Activated T-cell treated with anti-CD3 and anti-CD28 coated beads, Interleukin-2, amount 50 U/mL, for 72 hours (primary cell): ENCODE results near the gene RNPS1. TPM values are rescaled to one million over a fixed set of nuclear protein-coding genes. Genes with fewer than 3 reads are reported as not detected.

Source experiments
- ATAC-seq, 2 donors: fragments of 150-1000 bp; cut with Tn5 transposase; replicated peaks in 1 of 2; 2 replicates each; pipeline ENCODE4 v1.10.0; 2021; ENCODE audit warnings: moderate library complexity in 2 of 2, mild to moderate bottlenecking in 1 of 2
- DNase-seq, 2 donors: peaks; one replicate each; pipeline ENCODE4 v3.0.0; 2021 to 2022; ENCODE audit warnings: mixed read lengths in 1 of 2
- H3K27ac Mint-ChIP-seq: one replicate; pipeline ENCODE4 v1.8.0; 2022; ENCODE audit warnings: mild to moderate bottlenecking, moderate library complexity, mixed read lengths
- H3K27me3 Mint-ChIP-seq: one replicate; pipeline ENCODE4 v1.8.0; 2022; ENCODE audit warnings: low read depth, mixed read lengths
- H3K36me3 Mint-ChIP-seq, 2 donors: one replicate each; pipeline ENCODE4 v1.8.0; 2022; ENCODE audit warnings: mixed read lengths in 2 of 2, mild to moderate bottlenecking in 1 of 2; ENCODE audit not compliant: insufficient read depth in 2 of 2
- H3K4me1 Mint-ChIP-seq: one replicate; pipeline ENCODE4 v1.8.0; 2022; ENCODE audit warnings: low read depth, mixed read lengths
- H3K4me3 Mint-ChIP-seq, 2 donors: one replicate each; pipeline ENCODE4 v1.8.0; 2022; ENCODE audit warnings: mild to moderate bottlenecking in 2 of 2, mixed read lengths in 2 of 2, moderate library complexity in 2 of 2
- H3K9me3 Mint-ChIP-seq, 2 donors: one replicate each; pipeline ENCODE4 v1.8.0; 2022; ENCODE audit warnings: mixed read lengths in 2 of 2
- total RNA-seq, 2 donors: library from RNA; stranded (reverse); gene quantifications; one replicate each; pipeline ENCODE4 v1.2.3, GENCODE V29; 2022

Gene RNPS1
- total RNA-seq, 2 donors from 2014 or later = 336 to 361 TPM

DNA sequence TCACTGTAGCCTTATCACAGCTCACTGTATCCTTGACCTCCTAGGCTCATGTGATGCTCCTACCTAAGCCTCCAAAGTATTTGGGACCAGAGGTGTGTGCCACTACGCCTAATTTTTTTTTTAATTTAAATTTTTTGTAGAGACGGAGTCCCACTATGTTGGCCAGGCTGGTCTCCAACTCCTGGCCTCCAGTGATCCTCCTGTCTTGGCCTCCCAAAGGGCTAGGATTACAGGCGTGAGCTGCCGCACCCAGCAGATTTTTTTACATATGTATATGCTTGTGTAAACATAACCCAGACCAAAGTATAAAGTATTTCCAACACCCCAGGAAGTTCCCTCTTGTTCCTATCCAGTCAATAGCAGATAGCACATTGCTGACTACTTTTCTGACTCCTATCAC, 51.6 kb downstream of the RNPS1 start:
- H3K9me3 Mint-ChIP-seq = no peaks in the 10 kb centered on the region
- DNase-seq (no peak), ATAC-seq (no peak)
- H3K27me3 Mint-ChIP-seq = no peaks in the 10 kb centered on the region
- H3K4me1 Mint-ChIP-seq = peaks cover 39% of the 10 kb centered on the region
- no peak overlapping the region for H3K27ac Mint-ChIP-seq
- peak overlapping the region; percentile 63 to 89 for H3K4me3 Mint-ChIP-seq
- peaks cover 0 to 1% of the 10 kb centered on the region in 2 donors for H3K36me3 Mint-ChIP-seq

DNA sequence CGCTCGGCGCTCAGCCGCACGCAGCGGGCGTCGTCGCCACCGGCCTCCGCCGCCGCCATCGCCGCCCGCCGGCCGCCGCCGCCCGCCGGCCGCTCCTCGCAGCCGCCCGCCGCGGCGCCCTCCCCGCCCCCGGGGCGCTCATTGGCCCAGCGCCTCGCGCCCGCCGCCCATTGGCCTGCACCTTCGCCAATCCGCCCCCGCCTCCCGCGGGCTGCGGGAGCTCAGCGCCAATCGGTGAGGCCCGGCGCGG, 53.3 kb downstream of the RNPS1 start, which contains the start of gene PGP:
Gene PGP, minus strand, starts transcription at position 122 of the 250 bp plus-strand sequence. Its CDS starts 63 bp downstream, at position 59.
- Mint-ChIP-seq H3K27me3 (no peaks in the 10 kb centered on the region), H3K4me3 (peak within 1 kb of the TSS; percentile 89 to 92), H3K27ac (peak within 1 kb of the TSS; percentile 75), H3K36me3 (peaks cover 0 to 1% of the 10 kb centered on the region in 2 donors), H3K9me3 (no peaks in the 10 kb centered on the region), H3K4me1 (peaks cover 39% of the 10 kb centered on the region)
- ATAC-seq (peak; percentile 91 to 93), DNase-seq (no peak)

DNA sequence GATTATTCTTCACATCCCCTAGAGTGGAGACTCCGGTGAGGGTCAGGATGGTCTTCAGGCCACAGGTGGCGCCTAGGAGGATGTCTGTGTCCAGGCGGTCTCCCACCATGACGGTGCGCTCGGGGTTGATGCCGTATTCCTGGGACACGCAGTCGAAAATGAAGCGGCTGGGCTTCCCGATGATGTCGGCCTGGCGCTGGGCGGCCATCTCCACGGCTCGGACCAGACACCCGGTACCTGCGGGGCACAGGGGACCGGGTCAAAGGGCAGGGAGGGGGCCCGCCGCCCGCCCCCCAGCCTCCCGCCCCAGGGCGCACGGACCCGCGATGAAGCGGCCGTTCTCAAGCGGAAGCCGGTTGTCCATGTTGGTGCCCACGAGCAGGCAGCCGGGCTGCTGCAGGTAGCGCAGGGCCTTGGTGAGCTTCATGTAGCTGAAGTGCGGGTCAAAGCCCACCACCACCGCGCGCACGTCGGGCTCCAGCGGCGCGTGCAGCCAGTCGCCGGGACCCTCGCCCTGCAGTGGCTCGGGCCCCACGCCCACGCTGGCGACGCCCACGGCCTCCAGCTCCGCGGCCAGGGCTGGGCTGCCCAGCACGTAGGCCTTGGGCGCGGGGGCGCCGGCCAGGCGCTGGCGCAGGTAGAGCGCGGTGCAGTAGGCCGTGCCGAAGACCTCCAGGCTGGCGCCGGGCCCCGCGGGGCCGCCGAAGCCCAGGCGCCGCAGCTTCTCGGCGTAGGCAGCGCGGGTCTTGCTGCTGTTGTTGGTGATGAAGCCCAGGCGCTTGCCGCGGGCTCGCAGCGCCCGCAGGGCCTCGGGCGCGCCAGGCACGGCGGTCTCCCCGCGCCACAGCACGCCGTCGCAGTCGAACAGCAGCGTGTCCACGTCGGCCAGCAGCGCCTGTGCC, 53.9 kb downstream of the RNPS1 start:
- peak overlapping the region; percentile 75 for H3K27ac Mint-ChIP-seq
- ATAC-seq (peak in 1 of 2 donors; percentile 4), DNase-seq (peak in 1 of 2 donors; percentile 33)
- H3K36me3 Mint-ChIP-seq = peaks cover 0 to 1% of the 10 kb centered on the region in 2 donors
- H3K9me3 Mint-ChIP-seq = no peaks in the 10 kb centered on the region
- no peaks in the 10 kb centered on the region for H3K27me3 Mint-ChIP-seq
- peaks cover 39% of the 10 kb centered on the region for H3K4me1 Mint-ChIP-seq
- peak overlapping the region; percentile 86 to 92 for H3K4me3 Mint-ChIP-seq

DNA sequence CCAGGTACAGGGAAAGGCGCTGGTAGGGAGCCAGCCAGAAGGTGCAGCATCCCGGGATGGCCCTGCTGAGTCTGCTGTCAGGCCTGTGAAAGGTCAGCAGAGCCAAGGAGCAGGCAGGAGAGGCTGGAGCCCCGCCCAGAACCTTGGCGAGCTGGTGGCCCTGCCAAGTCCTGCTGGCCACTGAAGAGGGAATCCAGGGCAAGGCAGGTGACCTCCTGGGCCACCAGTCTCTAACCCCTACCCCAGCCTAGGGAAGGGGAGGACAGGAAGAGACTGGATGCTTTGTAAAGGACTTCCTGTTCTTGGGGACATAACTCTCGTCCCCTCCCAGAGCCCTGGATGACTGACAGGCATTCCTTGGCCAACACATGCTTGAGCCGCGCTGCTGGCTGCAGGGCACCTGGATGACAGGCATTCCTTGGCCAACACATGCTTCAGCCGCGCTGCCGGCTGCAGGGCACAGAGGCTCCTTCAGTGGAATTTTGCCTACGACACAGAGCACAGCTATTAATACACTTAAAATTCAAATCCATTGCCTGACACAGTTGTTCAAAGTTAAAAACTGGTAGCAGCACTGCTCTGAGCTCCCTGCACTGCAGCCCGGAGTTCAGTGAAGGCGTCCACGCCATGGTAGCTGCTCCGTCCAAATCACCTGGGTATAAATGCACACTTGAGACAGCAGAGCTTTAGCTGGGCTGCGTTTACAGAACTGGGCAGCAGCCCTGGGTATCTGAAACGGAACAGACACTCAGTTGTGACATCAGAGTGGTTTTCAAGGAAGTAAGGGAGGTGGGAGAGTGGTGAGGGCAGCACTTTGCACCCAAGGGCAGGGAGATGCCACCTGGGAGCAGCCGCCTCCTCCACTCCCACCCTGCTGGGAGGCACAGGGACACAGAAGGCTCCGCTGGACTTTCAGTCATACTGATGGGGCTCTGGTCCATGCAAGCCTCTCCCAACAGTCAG, 55.3 kb downstream of the RNPS1 start:
- Mint-ChIP-seq H3K4me3 (peak overlapping the region; percentile 86 to 92), H3K4me1 (peaks cover 42% of the 10 kb centered on the region), H3K9me3 (no peaks in the 10 kb centered on the region), H3K36me3 (peaks cover 2 to 3% of the 10 kb centered on the region in 2 donors), H3K27me3 (no peaks in the 10 kb centered on the region), H3K27ac (no peak overlapping the region)
- ATAC-seq = no peak
- no peak for DNase-seq

DNA sequence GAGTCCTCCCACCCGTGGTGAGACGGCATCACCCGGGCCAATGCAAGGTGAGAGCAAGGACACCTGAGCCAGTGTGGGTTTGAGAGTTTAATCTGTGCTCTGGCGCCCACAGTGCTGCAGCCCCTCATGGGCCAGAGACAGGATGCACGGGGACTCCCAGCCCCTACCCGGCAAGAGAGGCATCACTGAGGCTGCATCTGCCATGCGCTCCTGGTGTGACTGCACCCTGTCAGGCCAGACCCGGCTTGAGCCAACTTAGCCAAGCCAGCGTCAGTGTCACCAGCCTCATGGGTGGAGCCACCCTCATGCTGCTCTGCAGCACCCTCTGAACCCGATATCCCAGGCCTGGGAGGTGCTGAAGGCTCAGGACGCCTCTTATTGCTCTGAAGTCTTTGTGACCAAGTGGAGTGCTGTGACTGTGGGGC, 56.0 kb downstream of the RNPS1 start:
- Mint-ChIP-seq H3K4me3 (peak overlapping the region; percentile 45 to 63), H3K27ac (no peak overlapping the region), H3K9me3 (no peaks in the 10 kb centered on the region), H3K36me3 (peaks cover 2 to 7% of the 10 kb centered on the region in 2 donors), H3K4me1 (peaks cover 43% of the 10 kb centered on the region), H3K27me3 (no peaks in the 10 kb centered on the region)
- ATAC-seq (no peak), DNase-seq (no peak)

DNA sequence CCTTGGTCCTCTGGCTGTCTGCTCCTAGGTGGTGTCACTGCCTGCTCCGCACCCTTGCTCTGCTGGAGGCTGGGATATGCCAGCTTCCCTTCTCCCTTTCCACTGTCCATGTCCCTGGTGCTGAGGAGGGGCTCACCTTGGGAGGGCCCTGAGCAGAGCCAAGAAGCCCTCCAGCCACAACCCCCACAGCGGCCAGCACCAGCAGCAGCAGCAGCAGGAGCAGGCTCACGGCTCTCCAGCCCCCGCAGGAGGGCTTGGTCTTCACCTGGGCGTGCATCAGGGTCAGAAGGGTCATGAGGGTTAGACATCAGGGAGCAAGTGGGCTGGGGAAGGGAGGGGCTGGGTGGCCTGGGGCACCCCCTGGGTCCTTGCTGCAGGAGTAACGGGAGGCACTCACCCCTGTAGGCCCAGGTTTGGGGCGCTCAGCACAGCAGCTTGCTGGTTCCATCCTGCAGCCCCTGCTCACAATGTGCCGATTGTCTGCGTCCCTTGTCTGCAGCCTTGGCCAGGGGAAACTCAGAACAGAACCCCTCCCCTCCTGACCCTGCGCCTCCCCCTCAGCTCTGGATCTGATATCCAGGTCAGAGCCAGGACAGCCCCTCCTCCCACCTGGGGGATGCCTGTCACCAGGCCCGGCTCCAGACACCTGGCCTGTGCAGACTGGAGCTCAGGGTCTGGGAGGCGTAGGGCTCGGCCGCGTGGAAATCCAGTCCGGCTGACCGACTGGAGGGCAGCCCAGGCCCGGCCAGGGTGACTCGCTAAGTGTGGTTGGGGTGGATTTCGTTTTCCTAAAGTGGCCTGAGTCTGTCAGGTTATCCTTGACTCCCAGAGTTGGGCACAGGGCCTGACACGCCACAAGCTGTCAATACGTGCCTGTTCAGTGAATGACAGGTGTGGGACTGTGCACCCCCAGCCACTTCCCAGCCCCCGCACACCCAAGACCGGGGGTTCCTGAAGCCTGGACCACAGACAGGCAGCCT, 57.2 kb downstream of the RNPS1 start, which contains the start of gene BRICD5:
Gene BRICD5, minus strand, starts transcription at position 478 of the 980 bp plus-strand sequence. Its CDS starts 30 bp downstream, at position 448.
- Mint-ChIP-seq H3K27me3 (no peaks in the 10 kb centered on the region), H3K4me1 (peaks cover 38% of the 10 kb centered on the region), H3K27ac (no peak within 1 kb of the TSS), H3K4me3 (peak within 1 kb of the TSS in 1 of 2 donors; percentile 45), H3K36me3 (peaks cover 2 to 7% of the 10 kb centered on the region in 2 donors), H3K9me3 (no peaks in the 10 kb centered on the region)
- DNase-seq (no peak), ATAC-seq (no peak)

DNA sequence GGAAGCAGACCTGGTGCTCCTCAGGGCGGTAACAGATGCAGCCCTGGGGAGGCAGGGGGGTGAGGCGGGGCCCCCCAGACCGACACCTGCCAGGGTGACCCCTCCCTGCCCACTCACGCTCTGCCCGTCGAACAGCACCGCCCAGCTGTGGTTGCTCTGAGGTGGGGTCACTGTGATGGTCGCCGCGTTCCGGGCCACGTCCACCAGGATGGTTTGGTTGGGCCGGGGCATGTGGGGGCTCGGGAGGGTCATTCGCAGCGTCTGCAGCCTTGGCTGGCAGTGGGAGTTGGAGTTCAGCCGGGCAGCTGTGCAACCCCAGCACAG, 58.0 kb downstream of the RNPS1 start:
- H3K9me3 Mint-ChIP-seq = no peaks in the 10 kb centered on the region
- DNase-seq = no peak
- peaks cover 2 to 7% of the 10 kb centered on the region in 2 donors for H3K36me3 Mint-ChIP-seq
- no peak for ATAC-seq
- H3K4me1 Mint-ChIP-seq = peaks cover 38% of the 10 kb centered on the region
- H3K4me3 Mint-ChIP-seq = no peak overlapping the region
- H3K27ac Mint-ChIP-seq = no peak overlapping the region
- H3K27me3 Mint-ChIP-seq = no peaks in the 10 kb centered on the region

DNA sequence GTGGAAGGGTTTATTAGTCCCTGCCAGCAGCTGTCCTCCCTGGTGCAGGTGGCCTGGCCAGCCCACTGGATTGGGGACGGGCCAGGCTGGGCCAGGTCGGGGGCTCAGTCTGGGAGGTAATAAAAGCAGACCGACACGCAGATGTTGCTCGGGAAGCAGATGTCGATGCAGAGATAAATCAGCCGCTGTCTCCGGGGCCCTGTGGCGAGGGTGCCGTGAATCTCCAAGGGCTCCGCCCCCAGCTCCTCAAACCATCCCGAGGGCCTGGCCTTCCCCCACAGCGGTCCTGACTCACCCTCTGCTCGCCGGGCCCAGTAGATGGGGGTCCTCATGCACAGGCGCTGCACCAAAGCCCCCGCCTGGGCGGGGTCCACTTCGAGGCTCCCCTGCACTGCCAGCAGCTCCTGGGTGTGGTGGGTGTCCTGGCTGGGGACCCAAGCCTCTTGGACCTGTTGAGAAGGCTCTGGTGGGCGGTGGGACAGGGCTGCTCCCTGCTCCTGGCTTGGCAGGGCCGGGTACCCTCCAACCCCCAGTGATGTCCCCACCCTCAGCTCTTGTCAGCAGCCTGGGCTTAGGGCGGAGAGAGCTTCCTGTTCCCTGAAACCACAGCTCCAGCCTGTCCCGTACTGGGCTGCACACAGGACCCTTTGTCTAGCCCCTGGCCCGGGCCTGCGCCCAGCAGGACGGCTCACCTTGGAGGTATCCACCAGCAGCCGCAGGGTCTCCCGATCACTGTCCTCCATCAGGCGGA, 58.5 kb downstream of the RNPS1 start:
- H3K4me3 Mint-ChIP-seq = no peak overlapping the region
- no peaks in the 10 kb centered on the region for H3K9me3 Mint-ChIP-seq
- no peak for ATAC-seq
- no peak overlapping the region for H3K27ac Mint-ChIP-seq
- peaks cover 2 to 7% of the 10 kb centered on the region in 2 donors for H3K36me3 Mint-ChIP-seq
- peaks cover 42% of the 10 kb centered on the region for H3K4me1 Mint-ChIP-seq
- H3K27me3 Mint-ChIP-seq = no peaks in the 10 kb centered on the region
- no peak for DNase-seq

DNA sequence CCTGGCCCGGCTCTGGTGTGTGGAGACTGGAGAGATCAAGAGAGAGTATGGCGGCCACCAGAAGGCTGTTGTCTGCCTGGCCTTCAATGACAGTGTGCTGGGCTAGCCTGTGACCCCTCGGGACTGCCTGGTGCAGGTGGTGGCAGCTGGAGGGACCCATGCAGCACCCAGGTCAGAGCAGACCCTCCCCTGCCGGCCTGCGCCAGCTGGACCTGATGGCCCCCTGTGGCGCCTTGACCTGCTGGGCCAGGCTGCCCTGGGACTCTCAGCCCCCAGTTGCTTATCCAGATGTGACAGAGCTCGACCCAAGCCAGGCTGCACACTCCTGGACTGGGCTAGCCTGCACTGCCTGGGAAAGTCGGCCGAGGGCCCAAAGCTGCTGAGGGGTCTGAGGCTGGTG, 59.2 kb downstream of the RNPS1 start:
- H3K27ac Mint-ChIP-seq = no peak overlapping the region
- ATAC-seq (no peak), DNase-seq (no peak)
- H3K4me3 Mint-ChIP-seq = no peak overlapping the region
- no peaks in the 10 kb centered on the region for H3K27me3 Mint-ChIP-seq
- H3K9me3 Mint-ChIP-seq = no peaks in the 10 kb centered on the region
- peaks cover 2 to 7% of the 10 kb centered on the region in 2 donors for H3K36me3 Mint-ChIP-seq
- H3K4me1 Mint-ChIP-seq = peaks cover 46% of the 10 kb centered on the region

DNA sequence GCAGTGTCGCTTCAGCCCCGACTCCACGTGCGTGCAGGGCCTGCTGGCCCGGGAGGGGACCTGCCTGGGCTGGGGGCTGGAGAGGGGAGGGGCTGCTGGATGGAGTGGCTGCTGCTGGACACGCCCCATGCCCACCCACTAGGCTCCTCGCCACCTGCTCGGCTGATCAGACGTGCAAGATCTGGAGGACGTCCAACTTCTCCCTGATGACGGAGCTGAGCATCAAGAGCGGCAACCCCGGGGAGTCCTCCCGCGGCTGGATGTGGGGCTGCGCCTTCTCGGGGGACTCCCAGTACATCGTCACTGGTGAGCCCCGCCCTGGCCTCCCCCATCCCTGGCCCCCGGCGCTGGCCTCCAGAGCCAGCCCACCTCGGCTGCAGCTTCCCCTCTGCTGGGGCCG, 59.6 kb downstream of the RNPS1 start:
- Mint-ChIP-seq H3K27me3 (no peaks in the 10 kb centered on the region), H3K4me3 (peak overlapping the region in 1 of 2 donors; percentile 89), H3K4me1 (peaks cover 41% of the 10 kb centered on the region), H3K36me3 (peaks cover 2 to 7% of the 10 kb centered on the region in 2 donors), H3K9me3 (no peaks in the 10 kb centered on the region), H3K27ac (no peak overlapping the region)
- ATAC-seq = no peak
- no peak for DNase-seq

DNA sequence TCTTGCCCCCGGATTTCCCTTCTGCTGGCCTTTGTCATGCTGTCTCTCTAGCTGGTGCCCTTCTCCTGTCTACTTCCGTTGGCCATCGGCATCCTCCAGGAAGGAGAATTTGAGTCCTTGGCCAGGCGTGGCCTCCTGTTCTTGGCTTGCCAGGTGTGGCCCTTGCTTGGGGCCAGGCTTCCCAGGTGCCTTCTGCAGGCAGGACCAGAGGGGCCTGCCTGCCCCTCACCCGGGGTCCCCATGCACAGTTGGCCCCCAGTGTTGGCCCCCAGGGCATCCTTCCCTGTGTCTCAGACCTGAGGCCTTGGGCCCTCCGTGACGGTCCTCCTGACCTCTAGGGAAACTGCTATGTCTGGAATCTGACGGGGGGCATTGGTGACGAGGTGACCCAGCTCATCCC, 60.1 kb downstream of the RNPS1 start:
- H3K36me3 Mint-ChIP-seq = peaks cover 2 to 7% of the 10 kb centered on the region in 2 donors
- no peak for ATAC-seq
- H3K4me3 Mint-ChIP-seq = peak overlapping the region; percentile 57 to 89
- no peak overlapping the region for H3K27ac Mint-ChIP-seq
- no peak for DNase-seq
- H3K27me3 Mint-ChIP-seq = no peaks in the 10 kb centered on the region
- H3K4me1 Mint-ChIP-seq = peaks cover 37% of the 10 kb centered on the region
- H3K9me3 Mint-ChIP-seq = no peaks in the 10 kb centered on the region
